GM18907 (cell line): ENCODE results near the gene ATP6V0D1.
"Not testable (repeated sequence)": the region's sequence is repeated elsewhere in the genome, so short reads cannot be mapped to it uniquely, and the experiment has no call there.

Experiments
- ATAC-seq: cut with Tn5 transposase; IDR thresholded peaks from one replicate; pipeline ENCODE4 v1.9.1; 2021; ENCODE audit warnings: mild to moderate bottlenecking, moderate library complexity; ENCODE audit not compliant: unreplicated experiment

The ATP6V0D1 gene

DNA sequence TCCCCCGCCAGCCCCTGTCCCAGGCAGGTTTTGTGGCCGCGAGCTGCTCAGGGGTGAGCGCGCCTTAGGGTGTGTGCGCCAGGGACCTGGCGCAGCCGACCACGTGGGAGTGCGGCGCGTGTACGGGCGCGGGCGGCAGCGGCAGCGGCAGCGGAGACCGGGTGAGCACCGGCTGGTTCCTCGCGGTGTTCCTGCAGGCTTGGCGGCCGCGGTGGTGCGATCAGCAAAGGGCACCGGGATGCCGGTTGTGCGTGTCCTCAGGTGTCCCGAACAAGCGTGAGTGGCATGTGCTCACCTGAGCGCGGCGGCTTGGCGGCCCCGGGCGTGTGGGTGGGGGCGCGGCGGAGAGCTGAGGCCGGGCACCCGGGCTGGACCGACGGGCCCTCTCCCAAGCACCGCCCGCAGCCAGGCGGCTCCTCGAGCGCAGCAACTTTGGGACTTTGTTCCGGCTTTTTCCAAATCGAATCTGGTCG is 50.4 kb downstream of the ATP6V0D1 start:
- no peak for ATAC-seq

DNA sequence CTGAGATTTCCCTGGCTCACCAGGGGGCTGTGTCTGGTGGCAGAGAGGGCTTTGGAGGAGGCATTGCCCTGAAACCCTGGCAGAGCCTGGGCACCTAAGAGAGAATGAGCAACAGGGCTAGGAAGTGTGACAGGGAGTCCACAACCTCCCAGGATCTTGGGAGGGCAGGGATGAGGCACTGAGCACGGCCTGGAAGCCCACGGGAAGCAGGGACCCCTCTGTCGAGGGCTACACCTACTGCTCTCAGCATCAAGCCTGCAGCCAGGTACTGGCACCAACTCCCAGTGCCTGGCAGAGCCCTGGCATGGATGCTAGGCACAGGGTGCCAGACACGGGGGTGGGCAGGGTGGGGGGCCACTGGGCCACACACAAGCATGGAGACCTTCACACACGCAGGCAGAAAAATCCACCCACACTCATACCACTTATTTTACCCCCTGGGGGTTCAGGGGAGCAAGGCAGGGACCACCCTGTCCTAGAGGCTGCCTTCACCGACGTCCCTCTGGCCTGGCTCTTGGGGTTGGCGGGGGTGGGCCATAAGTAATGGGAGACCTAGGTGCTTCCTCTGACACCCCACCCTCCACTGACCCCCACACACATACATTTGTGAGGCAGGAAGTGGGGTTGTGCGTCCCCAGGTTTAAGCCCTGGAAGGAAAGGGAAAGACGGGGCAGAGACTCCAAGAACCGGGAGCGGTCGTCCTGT is 51.0 kb downstream of the ATP6V0D1 start:
- no peak for ATAC-seq

DNA sequence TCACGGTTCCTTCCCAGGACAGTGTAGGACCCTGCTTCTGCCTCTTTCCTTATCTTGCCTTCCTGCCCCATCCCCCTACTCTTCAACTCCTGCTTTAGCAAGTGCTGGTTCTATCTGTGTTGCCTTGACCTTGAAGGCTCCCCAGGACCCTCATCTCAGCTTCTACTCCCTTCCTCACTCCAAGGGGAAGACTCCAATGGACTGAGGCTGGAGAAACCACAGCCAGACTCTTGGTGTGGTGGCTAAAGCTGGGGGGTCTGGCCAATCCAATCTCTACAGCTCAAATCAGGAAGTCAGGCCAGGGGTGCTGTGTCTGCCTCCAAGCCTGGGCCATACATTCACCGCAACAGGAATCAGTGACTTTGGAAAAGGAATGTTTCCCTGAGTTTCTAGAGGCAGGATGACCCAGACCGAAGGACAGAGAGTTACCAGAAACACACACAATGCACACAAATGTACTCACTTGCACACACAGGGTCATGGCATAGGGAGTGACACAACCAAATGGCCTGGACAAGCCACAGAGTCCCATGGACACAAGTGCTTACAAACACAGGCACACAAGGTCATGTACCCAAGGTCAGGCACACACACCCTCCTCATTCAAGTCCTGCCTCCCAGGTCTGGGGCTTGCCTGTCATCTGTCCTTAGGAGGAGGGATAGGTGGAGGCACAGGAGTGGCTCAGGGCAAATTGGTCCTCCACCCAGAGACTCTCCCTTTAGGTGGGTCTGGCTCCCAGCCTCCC is 51.7 kb downstream of the ATP6V0D1 start:
- ATAC-seq: no peak

DNA sequence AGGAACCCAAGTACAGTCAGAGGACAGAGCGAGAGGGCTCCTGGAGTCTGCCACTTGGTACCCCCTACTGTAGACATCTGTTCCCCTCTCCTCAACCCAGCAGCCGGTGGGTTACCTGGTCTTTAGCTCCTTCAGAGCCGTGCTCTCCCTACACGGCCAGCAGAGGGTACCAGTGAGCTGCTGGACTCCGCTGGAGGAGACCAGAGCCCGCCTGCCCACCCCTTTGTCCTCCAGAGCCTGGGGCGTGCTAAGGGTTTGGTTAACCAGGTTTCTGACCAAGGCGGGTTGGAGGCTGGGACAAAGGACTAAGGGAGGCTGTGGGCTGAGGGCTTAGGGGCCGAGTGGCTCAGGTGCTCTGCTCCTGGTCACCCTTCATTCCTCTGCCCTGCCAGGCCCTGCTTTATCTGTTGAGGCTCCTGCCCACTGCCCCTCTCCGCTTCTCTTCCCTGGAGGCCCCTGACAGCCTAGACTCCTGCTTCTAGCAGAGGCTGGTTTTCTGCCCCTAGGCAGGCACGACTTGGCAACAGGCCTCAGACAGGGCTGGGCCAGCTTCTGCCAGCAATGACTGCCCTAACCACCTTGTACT is 52.7 kb downstream of the ATP6V0D1 start:
- no peak for ATAC-seq

DNA sequence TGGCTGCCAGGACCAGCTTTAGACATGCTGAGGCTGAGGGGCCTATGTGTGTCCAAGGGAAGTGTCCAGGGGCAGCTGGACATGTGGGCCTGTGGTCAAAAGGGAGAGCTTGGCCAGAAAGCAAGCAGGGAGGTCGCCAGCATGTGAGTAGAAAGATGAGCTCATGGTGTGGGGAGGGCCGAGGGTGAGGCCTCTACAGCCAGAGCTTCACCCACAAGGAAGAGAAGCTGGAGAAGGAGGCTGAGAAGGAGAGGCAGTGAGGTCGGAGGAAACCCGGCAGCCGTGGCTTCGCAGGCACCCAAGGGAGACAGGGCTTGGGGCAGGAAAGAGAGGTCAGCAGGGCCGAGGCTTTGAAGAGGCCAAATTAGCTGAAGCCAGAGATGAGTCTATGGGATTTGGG is 54.0 kb downstream of the ATP6V0D1 start:
- ATAC-seq: no peak

DNA sequence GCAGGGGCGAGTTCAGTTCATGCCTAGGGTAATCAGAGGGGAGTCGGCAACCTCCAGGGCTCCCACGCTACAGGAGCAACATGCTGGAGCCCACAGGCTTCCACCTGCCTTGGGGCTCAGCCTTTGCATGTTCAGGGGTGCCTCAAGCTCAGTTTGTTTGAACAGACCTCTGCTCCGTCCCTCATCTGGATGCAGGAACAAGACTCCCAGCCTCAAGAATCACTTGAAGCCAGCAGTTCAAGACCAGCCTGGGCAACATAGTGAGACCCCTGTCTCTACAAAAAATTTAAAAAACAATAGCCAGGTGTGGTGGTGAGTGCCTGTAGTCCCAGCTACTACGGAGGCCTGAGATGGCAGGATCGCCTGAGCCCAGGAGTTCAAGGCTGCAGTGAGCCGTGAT is 54.9 kb downstream of the ATP6V0D1 start:
- ATAC-seq: no peak

DNA sequence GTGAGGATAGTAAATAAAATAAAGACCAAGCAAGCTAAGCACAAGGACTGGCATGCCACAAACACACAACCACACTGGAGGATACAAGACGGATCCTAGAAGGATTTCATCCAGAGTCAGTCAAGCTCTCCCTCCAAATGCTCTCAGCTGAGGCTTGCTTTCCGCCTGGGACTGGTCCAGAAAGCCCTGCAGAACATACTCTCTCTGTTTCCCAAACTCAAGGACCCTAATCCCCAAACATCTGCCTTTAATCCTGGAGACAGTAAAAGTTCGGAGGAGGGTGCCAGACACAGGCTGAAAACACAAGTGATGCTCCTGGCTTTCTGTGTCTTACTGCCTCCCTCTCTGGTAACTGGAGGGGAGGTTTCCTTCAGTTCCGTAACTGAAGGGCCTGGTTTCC is 55.4 kb downstream of the ATP6V0D1 start:
- ATAC-seq: no peak

DNA sequence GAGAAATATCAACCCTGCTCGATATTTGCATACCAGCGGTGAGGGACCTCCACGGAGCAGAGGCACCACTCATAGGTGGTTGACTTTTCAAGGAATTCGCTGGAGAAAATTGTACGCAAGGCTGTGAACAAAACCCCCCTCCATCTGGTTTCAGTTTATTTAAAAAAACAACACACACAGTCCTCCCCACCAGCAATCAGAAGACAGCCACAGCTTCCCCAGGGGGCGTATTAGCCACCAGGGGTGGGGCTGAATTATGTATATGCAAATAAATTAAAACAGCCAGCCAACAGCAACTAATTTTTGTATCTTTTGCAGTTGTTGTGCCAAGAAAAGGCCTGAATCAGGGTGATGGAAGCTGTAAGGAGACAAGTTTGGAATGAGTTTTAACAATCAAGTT is 55.9 kb downstream of the ATP6V0D1 start:
- no peak for ATAC-seq

DNA sequence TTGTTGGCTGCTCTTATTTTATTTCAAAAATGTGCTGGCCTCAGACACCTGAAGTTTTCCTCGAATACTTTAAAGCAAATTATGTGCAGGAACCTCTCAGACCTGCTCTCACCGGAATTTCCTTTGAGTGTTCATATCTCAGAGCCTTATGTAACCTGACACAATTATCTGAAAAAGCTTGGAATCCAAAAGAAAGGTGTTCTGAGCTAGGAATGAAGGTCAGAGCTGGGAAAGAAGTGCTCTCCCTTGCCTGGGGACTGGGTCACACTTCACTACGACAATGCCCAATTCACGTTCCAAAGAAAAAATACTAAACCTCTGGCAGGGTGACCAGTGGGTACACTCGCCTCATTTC is 56.7 kb downstream of the ATP6V0D1 start:
- ATAC-seq: no peak

DNA sequence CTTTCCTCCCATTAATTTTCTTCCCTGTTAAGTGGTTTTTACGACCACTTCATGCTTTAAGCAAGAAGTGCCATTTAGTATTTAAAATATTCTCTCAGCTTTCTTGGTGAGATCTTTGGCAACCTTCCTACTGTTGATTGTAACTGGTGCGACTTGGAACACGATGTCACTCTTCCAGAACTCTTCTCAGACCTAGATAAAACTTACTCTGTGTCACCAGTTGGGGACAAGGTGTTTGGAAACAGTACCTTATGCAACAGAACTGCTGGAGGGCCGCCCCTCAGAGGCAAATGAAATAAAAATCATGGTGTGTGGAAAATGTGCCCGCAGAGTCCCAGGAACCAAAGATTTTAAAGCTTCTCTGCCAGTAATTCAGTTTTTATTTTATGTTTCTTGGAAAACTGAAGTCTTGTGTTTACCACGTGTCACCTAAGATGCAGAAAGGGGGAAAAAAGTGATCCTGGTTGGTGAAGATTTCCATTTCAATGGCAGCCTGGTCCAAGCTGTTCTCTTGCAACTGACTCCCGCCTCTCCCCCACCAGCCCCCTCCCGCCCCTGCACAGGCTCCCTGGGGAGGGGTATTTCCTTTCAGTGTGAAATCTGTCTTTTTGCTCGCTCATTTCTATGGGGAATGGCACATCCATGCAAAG is 57.2 kb downstream of the ATP6V0D1 start:
- ATAC-seq: no peak

DNA sequence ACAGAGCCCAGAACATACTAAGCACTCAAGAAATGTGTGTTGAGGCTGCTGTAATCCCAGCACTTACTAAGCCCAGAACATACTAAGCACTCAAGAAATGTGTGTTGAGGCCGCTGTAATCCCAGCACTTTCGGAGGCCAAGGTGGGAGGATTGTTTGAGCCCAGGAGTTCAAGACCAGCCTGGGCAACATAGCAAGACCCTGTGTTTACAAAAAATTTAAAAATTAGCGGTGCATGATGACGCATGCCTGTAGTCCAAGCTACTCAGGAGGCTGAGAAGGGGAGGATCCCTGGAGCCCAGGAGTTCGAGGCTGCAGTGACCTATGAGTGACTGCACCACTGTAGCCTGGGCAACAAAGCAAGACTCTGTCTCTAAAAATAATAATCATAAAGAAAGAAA is 57.9 kb downstream of the ATP6V0D1 start:
- ATAC-seq: no peak

DNA sequence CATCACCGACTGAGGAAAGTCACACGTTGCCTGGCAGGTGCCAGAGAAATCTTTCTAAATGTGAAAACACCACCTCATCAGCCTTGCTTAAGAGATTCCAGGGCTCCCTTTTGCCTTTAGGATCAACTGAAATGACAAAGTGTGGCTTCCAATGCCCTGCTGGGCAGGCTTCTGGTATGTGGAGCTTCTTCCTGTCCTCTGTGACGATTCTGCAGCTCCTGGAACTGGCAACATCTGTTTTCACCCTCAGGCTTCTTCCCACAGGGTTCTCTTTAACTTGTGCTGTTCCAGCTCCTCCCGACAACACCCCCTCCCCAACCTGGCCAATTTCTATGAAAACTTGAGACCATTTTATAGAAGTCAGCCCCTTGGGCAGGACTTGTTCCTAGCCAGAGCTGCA is 59.9 kb downstream of the ATP6V0D1 start:
- ATAC-seq: no peak

DNA sequence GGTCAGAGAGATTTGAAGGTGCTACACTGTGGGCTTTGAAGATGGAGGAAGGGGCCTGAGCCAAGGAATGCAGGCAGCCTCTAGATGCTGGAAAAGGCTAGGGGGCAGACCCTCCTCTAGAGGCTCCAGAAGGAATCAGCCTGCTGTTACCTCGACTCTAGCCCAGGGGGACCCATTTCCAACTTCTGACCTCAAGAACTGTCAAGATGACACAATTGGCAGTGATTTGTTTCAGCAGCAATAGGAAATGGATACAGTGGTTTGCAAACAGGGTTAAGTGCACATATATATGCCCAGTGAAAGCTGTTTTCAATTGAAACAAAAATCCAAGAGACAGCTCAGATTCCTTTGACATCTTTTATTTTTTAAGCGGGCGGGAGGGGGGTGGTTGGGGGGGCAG is 61.0 kb downstream of the ATP6V0D1 start:
- no peak for ATAC-seq

DNA sequence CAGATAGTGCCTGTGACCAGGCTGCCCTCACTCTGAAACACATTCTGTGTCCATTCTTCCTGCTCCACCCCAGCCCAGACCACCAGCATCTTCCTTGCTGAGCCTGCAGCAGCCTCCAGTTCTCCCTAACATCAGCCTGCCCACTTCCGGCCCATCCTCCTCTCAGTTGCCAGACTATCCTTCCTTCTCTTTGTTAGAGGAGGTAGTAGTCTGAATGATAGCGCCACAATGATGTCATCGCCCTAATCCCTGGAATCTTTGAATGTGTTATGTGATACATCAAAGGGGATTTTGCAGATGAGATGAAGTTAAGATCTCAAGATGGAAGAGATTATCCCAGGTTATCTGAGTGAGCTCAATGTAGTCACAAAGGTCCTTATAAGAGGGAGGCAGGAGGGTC is 61.5 kb downstream of the ATP6V0D1 start:
- no peak for ATAC-seq

DNA sequence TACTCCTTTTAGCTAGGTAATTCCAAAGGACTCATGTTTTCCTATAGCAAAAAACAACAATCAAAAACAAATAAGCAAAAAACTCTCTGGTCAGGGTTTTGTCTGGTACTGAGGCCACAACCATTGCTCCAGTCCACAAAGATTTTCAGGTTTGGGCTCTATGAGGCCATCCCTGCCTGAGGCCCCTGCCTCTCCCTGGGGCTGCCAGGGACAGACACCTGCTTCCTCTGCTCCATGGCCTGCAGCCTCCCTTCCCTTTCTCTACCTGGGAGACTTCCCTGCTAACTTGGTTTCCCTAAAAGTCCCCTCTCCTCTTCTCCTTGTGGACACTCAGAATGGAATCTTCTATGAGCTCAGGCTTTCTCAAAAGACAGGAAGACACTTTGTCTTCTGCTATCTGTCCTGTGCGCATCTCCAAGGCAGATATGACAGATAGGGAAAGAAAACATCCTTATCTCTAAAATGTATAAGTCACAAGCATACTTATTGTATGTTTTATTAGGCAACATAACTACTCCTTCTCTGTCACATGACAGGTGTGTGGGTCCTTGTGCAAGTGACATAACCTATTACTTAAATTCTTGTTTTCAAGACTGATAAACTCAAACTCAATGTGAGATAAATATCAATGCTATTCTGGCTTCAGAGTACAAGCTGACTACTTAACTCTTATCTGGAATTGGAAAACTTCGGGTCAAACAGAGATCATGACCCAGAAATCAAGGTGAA is 63.5 kb downstream of the ATP6V0D1 start:
- no peak for ATAC-seq

DNA sequence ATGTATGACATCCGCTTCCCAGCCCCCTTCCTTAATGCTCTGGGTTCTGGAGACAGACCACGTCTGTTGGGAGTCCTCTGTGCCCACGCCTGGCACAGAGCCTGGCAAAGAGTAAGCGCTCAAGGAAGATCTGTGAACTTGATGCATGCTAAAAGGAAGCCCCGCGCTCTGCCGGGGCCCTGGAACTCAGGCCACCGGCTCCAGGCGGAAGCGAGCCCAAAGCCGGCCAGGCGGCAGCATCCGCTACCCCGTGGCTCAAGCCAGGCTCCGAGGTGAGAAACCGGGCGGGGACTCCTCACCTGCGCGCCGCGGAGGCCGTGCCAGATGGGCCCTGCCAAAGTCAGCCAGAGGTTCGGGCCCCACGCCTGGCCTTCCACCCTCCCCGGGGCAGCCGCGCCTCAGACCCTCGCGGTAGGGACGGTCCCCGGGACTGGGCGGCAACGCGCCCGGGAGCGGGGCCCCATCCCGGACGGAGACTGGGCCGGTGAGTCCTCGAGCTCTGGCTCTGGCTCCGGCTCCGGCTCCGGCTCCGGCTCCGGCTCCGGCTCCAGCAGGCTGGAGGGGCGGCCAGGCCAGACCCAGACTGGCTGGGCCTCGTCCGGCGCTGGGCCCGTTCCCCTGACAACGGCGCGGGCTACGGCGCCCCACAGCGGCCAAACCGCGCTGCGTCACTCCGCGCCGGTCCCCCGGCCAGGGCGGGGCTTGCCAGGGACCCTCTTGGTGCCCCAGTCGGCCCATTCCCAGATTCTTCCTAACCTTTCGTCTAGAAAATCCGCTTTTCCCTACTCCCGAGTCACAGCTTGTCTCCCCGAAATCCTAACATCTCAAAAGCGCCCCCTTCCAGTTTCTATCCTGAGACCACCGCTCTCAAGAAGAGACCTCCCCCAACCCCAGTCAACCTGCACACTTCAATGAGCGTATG is 64.8 kb downstream of the ATP6V0D1 start, which contains the start of gene ZDHHC1:
ZDHHC1 (minus strand) TSS at position 606 of the 922 bp plus-strand sequence. CDS start 8,702 bp downstream, outside the sequence.
- ATAC-seq: peak; percentile 63

DNA sequence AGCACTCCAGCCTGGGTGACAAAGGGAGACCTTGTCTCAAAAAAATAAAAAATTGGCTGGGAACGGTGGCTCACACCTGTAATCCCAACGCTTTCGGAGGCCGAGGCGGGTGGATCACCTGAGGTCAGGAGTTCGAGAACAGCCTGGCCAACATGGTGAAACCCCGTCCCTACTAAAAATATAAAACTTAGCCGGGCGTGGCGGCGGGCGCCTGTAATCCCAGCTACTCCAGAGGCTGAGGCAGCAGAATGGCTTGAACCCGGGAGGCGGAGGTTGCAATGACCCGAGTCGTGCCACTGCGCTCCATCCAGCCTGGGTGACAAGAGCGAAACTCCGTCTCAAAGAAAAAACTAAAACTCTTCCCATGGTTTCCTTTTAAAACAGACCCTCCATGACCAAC is 65.5 kb downstream of the ATP6V0D1 start:
- not testable (repeated sequence) for ATAC-seq

DNA sequence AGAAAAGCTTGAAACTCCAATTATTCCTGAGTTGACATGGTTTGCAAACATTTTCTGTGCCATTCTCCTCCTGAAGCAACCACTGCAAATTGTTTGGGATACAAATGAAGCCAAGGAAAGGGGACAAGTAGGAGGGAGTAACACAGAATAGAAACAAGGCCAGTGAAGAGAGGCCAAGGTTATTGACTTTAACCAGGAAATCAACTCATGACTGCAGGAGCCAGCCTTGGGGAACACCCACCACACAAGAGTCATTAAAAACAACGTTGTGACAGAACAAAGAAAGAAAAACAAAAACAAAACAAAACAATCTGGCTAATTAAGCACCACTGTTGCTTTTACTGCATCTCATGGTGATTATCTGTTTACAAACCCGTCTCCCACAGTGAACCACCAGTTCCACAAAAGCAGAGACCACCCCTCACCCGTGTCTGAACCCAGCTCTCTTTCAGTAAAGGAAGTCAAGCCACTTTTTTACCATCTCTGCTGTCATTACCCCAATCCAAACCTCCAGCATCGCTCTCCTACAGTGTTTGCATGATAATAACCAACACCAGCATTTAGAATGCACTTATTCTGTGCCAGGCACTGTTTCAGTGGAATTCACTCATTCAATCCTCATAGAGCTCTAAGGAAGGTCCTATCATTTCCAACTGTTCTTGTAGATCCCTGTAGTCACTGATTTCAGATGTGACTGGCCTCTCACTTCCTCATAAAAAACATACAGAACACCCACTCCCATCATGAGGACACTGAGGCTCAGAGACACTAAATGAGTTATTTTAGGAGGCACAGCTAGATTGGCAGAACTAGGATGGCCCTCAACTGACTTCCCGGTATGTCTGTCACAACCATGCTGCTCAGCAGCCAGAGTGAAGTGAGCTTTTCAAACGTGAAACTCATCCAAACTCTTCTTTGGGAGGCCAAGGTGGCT is 66.7 kb downstream of the ATP6V0D1 start:
- ATAC-seq: no peak

DNA sequence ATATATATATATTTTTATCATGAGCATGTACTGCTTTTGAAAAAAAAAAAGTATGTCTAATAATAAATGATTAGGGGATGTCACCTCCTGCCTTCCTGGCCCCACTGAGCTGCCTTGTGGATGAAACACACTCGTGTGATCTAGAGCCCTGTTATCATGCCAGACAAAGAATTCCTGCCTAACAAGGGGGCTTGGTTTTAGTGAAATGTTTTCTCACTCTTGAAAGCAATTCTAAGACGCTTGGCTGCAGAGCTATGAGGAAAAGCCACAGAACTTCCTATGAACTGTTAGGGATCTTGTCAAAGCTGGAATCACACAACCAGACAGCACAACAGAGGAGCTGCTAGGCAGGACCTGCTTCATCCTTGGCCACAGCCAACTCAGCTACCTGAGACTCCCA is 68.7 kb downstream of the ATP6V0D1 start:
- ATAC-seq: no peak
